H9 (cell line): ENCODE data around the gene HPD. TPM values are rescaled to one million over a fixed set of nuclear protein-coding genes. Genes with fewer than 3 reads are reported as not detected.

Experiments used
- DNase-seq: peaks from one replicate; pipeline ENCODE4 v3.0.0-alpha.2; 2017
- H2AFZ ChIP-seq: one replicate; pipeline ENCODE4 v1.6.1; 2013; ENCODE audit warnings: mild to moderate bottlenecking, low read length, control low read depth, moderate library complexity
- H2AK5ac ChIP-seq: 2 replicates; pipeline ENCODE4 v1.6.1; 2013; ENCODE audit warnings: low read length, control low read depth, mixed read lengths; ENCODE audit not compliant: insufficient read length
- H2BK120ac ChIP-seq: one replicate; pipeline ENCODE4 v1.6.1; 2013; ENCODE audit warnings: low read depth, mild to moderate bottlenecking, low read length, control low read depth, inconsistent platforms; ENCODE audit not compliant: poor library complexity, severe bottlenecking
- H2BK12ac ChIP-seq: 2 replicates; pipeline ENCODE4 v1.6.1; 2013; ENCODE audit warnings: low read length, control low read depth, mixed read lengths, low read depth; ENCODE audit not compliant: insufficient read length
- H2BK15ac ChIP-seq: 2 replicates; pipeline ENCODE4 v1.6.1; 2013; ENCODE audit warnings: low read depth, low read length, control low read depth
- H2BK20ac ChIP-seq: one replicate; pipeline ENCODE4 v1.6.1; 2013; ENCODE audit warnings: low read depth, mild to moderate bottlenecking, low read length, control low read depth, inconsistent platforms; ENCODE audit not compliant: poor library complexity, severe bottlenecking
- H2BK5ac ChIP-seq: 2 replicates; pipeline ENCODE4 v1.6.1; 2013; ENCODE audit warnings: low read length, control low read depth, mixed read lengths; ENCODE audit not compliant: insufficient read length
- H3K14ac ChIP-seq: 2 replicates; pipeline ENCODE4 v1.6.1; 2013; ENCODE audit warnings: low read length, control low read depth; ENCODE audit not compliant: insufficient read depth
- H3K18ac ChIP-seq: 2 replicates; pipeline ENCODE4 v1.6.1; 2013; ENCODE audit warnings: low read depth, mild to moderate bottlenecking, mixed read lengths, low read length, control low read depth; ENCODE audit not compliant: insufficient read length
- H3K23ac ChIP-seq: 2 replicates; pipeline ENCODE4 v1.6.1; 2013; ENCODE audit warnings: low read length, control low read depth, mixed read lengths, low read depth; ENCODE audit not compliant: insufficient read length
- H3K23me2 ChIP-seq: 2 replicates; pipeline ENCODE4 v1.6.1; 2013; ENCODE audit warnings: low read depth, mild to moderate bottlenecking, mixed read lengths, low read length, control low read depth; ENCODE audit not compliant: insufficient read length, poor library complexity, severe bottlenecking
- H3K27ac ChIP-seq: 2 replicates; pipeline ENCODE4 v1.5.1; 2013; ENCODE audit warnings: low read length, control low read depth, mixed read lengths, low read depth; ENCODE audit not compliant: insufficient read length
- H3K27me3 ChIP-seq: 2 replicates; pipeline ENCODE4 v1.6.1; 2013; ENCODE audit warnings: low read length, control low read depth, inconsistent platforms; ENCODE audit not compliant: insufficient read depth
- H3K4ac ChIP-seq: 2 replicates; pipeline ENCODE4 v1.6.1; 2013; ENCODE audit warnings: low read depth, mild to moderate bottlenecking, control low read depth, inconsistent platforms, low read length, moderate library complexity
- H3K4me1 ChIP-seq: 2 replicates; pipeline ENCODE4 v1.6.1; 2013; ENCODE audit warnings: low read length, control low read depth, inconsistent platforms; ENCODE audit not compliant: insufficient read depth
- H3K4me2 ChIP-seq: 2 replicates; pipeline ENCODE4 v1.6.1; 2013; ENCODE audit warnings: low read length, control low read depth, mixed read lengths; ENCODE audit not compliant: insufficient read length, insufficient read depth
- H3K56ac ChIP-seq: 2 replicates; pipeline ENCODE4 v1.6.1; 2013; ENCODE audit warnings: low read depth, mild to moderate bottlenecking, mixed read lengths, low read length, control low read depth; ENCODE audit not compliant: insufficient read length
- H3K79me1 ChIP-seq: 2 replicates; pipeline ENCODE4 v1.6.1; 2013; ENCODE audit warnings: low read depth, mild to moderate bottlenecking, moderate library complexity, low read length, control low read depth, inconsistent platforms; ENCODE audit not compliant: insufficient read depth, poor library complexity, severe bottlenecking
- H3K79me2 ChIP-seq: 2 replicates; pipeline ENCODE4 v1.6.1; 2013; ENCODE audit warnings: low read length, control low read depth, inconsistent platforms; ENCODE audit not compliant: insufficient read depth
- H3K9ac ChIP-seq: 2 replicates; pipeline ENCODE4 v1.6.1; 2013; ENCODE audit warnings: low read length, control low read depth, mixed read lengths; ENCODE audit not compliant: insufficient read length; ENCODE audit errors: extremely low read depth
- H3K9me3 ChIP-seq: one replicate; pipeline ENCODE4 v1.6.1; 2013; ENCODE audit warnings: low read depth, low read length, inconsistent platforms; ENCODE audit not compliant: control insufficient read depth
- H3T11ph ChIP-seq: one replicate; pipeline ENCODE4 v1.6.1; 2013; ENCODE audit warnings: mild to moderate bottlenecking, low read length, control low read depth, inconsistent platforms
- H4K20me1 ChIP-seq: one replicate; pipeline ENCODE4 v1.6.1; 2013; ENCODE audit not compliant: control insufficient read depth, insufficient read length, insufficient read depth
- H4K5ac ChIP-seq: 2 replicates; pipeline ENCODE4 v1.6.1; 2013; ENCODE audit warnings: low read depth, mild to moderate bottlenecking, mixed read lengths, low read length, control low read depth; ENCODE audit not compliant: insufficient read length
- H4K8ac ChIP-seq: replicated peaks from 2 replicates; pipeline ENCODE4 v1.6.1; 2013; ENCODE audit warnings: low read length, control low read depth, mixed read lengths, low read depth; ENCODE audit not compliant: insufficient read length
- H4K91ac ChIP-seq: 2 replicates; pipeline ENCODE4 v1.6.1; 2013; ENCODE audit warnings: low read depth, mild to moderate bottlenecking, moderate library complexity, mixed read lengths, low read length, control low read depth; ENCODE audit not compliant: insufficient read length
- H3K27ac Mint-ChIP-seq, 3 experiments: 2 replicates in 2 of 3; 3 replicates in 1 of 3; pipeline ENCODE4 v1.8.0; 2020 to 2021; ENCODE audit warnings: mixed read lengths in 3 of 3, mild to moderate bottlenecking in 1 of 3, moderate library complexity in 1 of 3
- H3K27me3 Mint-ChIP-seq: 2 replicates; pipeline ENCODE4 v1.8.0; 2021; ENCODE audit warnings: low read depth, mild to moderate bottlenecking, moderate library complexity, mixed read lengths
- H3K36me3 Mint-ChIP-seq, 3 experiments: 2 replicates in 2 of 3; 3 replicates in 1 of 3; pipeline ENCODE4 v1.8.0; 2020 to 2021; ENCODE audit warnings: low read depth in 3 of 3, mixed read lengths in 3 of 3; ENCODE audit not compliant: insufficient read depth in 1 of 3
- H3K4me1 Mint-ChIP-seq, 2 experiments: 2 replicates each; pipeline ENCODE4 v1.8.0; 2020; ENCODE audit warnings: mixed read lengths in 2 of 2
- H3K4me3 Mint-ChIP-seq, 2 experiments: 2 replicates in 1 of 2; 3 replicates in 1 of 2; pipeline ENCODE4 v1.8.0; 2020 to 2021; ENCODE audit warnings: mild to moderate bottlenecking in 2 of 2, mixed read lengths in 2 of 2, moderate library complexity in 1 of 2
- H3K9me3 Mint-ChIP-seq, 2 experiments: 2 replicates in 1 of 2; 3 replicates in 1 of 2; pipeline ENCODE4 v1.8.0; 2020; ENCODE audit warnings: mild to moderate bottlenecking in 2 of 2, mixed read lengths in 2 of 2, moderate library complexity in 1 of 2
- WGBS: extraction: QIAGEN DNeasy Blood & Tissue Kit; methylation state at CpG from one replicate; pipeline ENCODE4 v1.1.7; 2013; ENCODE audit warnings: missing lambda C conversion rate, low lambda C conversion rate, mixed read lengths; ENCODE audit not compliant: insufficient read length; ENCODE audit errors: extremely low coverage; 5-methylcytosine and 5-hydroxymethylcytosine counted together
- total RNA-seq: library from RNA; stranded (reverse); gene quantifications from 2 replicates; pipeline ENCODE4 v1.2.1, GENCODE V29; 2021
- TF ChIP-seq, protein P1 (sequence below): fragments of 200-600 bp; sonication (generic); conservative IDR thresholded peaks from 3 replicates; pipeline ENCODE4 v1.8.0; 2021; ENCODE audit warnings: antibody characterized with exemption, mild to moderate bottlenecking

HPD gene
- total RNA-seq, 1 experiment from 2014 or later: not detected

DNA sequence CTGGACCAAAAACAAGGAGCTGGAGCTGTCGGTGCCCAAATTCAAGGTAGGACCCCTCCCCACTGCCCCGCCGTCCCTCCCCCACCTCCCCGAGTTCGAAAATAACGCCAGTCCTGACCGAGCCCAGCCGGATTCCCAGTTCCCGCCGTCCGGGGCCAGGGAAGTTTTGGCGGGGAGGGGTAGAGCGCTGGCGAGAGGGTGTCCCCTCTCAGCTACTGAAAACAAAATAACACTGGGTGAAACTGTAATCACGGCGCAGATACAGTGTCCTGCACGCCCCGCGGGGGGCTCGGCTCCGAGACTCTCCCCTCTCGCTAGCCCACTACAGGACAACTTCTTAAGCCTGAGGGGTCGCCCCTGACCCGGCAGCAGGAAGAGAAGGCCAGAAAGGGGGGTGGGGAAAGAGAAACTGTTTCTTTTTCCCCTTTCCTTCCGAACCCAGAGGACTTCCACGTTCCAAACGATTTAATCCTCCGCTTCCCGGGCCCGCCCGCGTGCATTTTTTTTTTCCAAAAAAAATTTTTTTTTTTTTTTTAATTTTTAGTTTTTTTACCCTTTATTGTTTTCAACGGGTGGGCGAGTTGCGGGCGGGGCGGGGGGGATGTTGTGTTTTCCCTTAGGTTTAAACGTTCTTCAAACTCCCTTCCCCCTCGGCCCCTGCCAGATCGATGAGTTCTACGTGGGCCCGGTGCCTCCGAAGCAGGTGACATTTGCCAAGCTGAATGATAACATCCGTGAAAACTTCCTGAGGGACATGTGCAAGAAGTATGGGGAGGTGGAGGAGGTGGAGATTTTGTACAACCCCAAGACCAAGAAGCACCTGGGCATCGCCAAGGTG is 53.3 kb downstream of the HPD start:
- Histone ChIP-seq H2BK20ac (no peak overlapping the region), H3K23ac (no peak overlapping the region), H3K27ac (no peak overlapping the region), H2BK5ac (no peak overlapping the region), H3K9ac (peak overlapping the region; percentile 42), H3K4me2 (peak overlapping the region; percentile 52), H2BK12ac (no peak overlapping the region), H4K91ac (no peak overlapping the region), H3K79me2 (no peaks in the 10 kb centered on the region; the same call in 1 of the 2 replicates), H2BK120ac (no peak overlapping the region), H2AK5ac (no peak overlapping the region), H3K14ac (no peak overlapping the region), H3K4me1 (peaks cover 2% of the 10 kb centered on the region; the same call in 1 of the 2 replicates), H3K9me3 (no peaks in the 10 kb centered on the region), H4K8ac (no peak overlapping the region), H3T11ph (no peak overlapping the region), H3K4ac (no peak overlapping the region), H4K20me1 (no peaks in the 10 kb centered on the region), H3K79me1 (no peaks in the 10 kb centered on the region), H4K5ac (no peak overlapping the region), H3K18ac (no peak overlapping the region), H2BK15ac (no peak overlapping the region), H3K23me2 (peaks cover 19% of the 10 kb centered on the region), H3K27me3 (no peaks in the 10 kb centered on the region), H3K56ac (no peak overlapping the region), H2AFZ (no peak overlapping the region)
- TF ChIP-seq, protein P1, sequence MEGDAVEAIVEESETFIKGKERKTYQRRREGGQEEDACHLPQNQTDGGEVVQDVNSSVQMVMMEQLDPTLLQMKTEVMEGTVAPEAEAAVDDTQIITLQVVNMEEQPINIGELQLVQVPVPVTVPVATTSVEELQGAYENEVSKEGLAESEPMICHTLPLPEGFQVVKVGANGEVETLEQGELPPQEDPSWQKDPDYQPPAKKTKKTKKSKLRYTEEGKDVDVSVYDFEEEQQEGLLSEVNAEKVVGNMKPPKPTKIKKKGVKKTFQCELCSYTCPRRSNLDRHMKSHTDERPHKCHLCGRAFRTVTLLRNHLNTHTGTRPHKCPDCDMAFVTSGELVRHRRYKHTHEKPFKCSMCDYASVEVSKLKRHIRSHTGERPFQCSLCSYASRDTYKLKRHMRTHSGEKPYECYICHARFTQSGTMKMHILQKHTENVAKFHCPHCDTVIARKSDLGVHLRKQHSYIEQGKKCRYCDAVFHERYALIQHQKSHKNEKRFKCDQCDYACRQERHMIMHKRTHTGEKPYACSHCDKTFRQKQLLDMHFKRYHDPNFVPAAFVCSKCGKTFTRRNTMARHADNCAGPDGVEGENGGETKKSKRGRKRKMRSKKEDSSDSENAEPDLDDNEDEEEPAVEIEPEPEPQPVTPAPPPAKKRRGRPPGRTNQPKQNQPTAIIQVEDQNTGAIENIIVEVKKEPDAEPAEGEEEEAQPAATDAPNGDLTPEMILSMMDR: no peak
- H3K27me3 Mint-ChIP-seq: no peaks in the 10 kb centered on the region; the same call in 1 of the 2 replicates
- H3K4me3 Mint-ChIP-seq: peak overlapping the region; percentile 86 to 96
- H3K36me3 Mint-ChIP-seq: peaks cover 20 to 38% (median 37%) of the 10 kb centered on the region in 3 experiments
- DNase-seq: no peak
- peaks cover 26 to 32% of the 10 kb centered on the region in 2 experiments for H3K4me1 Mint-ChIP-seq
- peak overlapping the region in 1 of 3 experiments; percentile 77; a peak in 2 of 7 replicates for H3K27ac Mint-ChIP-seq
- no peaks in the 10 kb centered on the region for H3K9me3 Mint-ChIP-seq
- no CpG with 5 or more reads among the region's 45 CpGs for WGBS
